Activated CD4-positive, alpha-beta T cell treated with anti-CD3 and anti-CD28 coated beads for 1 hour (primary cell): Measurements from ENCODE around the gene OSBP2.

ENCODE experiments used
- DNase-seq: peaks from one replicate; pipeline ENCODE4 v3.0.0-alpha.2; 2020

Gene OSBP2

DNA sequence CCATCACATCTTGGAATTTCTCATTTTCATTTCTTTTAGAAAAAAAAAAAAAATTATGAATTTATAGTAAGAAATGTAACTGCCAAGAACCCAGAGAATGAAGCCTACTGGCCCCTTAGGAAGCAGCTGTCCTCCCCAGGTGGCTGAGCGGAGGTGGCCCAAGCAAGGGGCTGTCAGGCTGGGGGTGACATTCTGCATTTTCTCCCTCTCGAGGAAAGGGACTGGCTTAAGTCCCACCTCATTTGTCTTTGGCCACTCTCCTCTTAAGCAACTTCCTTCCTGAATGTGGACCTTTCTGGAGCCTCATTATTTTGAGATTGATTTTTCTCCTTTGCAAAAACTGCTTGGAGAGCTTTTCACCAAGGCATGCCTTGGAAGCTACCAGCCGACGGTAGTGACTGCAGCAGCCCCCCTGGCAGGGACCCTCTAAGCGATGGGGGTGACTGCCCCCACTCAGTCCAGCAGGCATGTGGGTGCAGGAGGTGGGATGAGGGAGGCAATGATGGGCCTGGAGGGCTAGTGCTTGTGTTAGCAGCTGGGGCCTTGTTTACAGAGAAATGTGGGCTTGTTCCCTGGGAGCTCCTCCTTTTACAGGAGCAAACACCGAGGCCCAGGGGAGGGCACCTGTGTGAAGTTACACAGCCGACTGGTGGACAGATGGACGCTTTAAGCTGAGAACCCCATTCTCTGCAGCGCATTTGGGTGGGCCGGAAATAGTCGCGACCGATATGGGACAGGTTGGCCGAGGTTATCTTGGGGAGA lies 162.2 kb downstream of the OSBP2 start:
- DNase-seq: no peak

DNA sequence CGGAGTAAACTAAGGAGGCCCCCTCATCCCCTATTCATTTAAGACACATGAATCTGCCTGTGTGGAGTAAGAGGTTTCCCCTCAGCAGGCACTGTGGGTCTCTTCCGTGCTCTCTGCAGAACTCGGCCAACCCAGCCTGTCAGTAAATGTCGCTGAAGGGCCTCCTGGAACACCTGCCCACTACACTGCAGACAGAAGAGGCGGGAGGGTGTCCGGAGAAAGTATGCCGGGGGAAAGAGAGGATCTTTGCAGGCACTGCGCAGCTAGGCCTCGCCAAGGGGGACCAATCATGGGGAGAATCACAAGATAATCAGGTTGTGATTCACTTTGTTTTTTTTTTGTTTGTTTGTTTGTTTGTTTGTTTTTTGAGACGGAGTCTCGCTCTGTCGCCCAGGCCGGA lies 163.1 kb downstream of the OSBP2 start:
- no peak for DNase-seq

DNA sequence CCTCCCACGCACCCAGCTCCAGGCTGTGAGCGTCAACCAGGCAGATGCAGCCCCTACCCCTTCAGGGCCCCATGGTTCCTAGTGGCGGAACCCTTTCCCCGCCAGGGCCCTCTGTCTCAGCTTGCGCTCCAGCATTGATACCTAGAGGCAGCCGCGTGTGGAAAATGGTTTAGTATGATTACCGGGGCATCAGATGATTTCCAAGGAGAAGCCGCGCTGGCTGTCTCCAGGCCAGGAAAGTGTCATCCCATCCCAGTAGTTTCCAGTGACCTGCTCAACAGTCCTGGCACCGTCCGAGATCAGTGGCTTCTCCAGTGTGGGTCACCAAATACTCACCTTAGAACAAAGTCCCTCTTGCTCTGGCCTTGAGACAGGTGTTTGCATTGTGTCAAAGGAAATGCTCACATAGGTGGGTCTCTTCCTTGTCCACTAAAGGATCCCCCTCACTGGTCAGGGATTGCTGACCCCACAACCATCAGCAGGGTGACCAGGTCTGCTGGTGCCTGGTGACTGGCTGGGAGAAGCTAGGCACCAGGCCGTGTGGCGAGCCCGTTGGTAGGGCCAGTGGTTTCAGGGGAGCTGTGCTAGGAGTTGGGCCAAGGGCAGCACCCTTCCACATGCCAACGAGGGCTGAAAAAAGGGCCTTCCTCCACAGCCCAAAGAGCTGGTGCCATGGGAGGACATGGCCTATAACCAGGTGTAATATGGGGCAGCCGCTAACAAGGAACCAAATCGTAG lies 164.5 kb downstream of the OSBP2 start:
- no peak for DNase-seq

DNA sequence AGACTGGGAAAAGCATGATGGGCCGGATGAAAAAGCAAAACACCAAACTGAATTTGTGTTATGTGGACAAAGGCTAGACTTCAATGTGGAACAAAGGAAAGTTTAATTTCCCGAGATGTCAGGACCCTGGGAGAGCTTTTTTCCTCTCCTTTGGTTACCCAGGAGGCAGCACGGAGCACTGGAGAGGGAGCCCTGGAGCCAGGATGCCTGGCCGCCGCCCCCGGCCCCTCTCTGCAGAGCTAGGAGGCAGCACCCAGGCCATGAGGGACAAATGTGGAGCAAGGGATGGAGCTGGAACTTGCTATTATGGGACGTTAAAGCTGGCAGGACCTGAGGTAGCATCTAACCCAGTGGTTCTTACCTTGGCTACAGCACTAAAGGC lies 165.0 kb downstream of the OSBP2 start:
- no peak for DNase-seq

DNA sequence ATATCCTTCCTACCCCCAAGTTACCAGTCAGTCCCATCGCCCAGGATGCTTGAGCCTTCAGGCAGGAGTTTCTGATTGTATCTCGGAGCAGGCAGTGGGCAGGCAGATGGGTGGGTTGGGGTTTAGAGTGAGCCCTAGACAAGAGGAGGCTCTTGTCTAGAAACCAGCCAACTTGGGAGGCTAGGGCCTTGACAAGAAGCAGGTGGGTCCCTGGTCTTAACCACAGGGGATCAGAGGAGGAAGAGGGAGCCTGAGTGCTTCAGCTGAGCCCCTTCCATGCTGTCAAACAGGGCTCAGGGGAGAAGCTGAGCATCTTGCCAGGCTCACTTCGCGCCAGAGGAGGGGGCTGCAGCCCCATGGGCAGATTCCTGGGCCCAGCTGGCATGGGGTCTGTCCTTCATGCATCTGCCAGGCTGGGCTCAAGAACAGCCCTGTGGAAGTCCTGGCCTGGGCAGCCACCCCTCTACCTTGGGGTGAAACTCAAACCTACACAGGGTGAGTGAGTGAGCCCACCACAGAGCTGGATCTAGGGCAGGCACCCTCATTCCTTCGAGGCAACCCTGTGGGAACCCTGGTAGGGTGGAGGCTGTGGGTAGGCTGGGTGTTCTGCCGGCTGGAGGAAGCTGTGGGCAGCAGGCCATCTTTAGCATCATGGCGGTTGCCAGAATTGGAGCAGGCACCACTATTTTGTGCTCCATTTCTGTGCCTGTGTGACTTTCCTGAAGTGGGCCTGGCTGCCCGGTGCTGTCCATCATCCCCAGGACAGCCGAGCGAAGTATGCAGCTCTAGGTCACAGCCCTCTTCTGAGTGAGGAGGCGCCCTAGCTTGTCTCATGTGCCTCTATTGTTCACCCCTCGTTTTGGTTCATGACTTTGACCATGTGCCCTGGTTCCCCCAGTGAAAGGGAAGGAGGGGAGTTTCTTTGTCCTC lies 165.8 kb downstream of the OSBP2 start:
- DNase-seq: no peak

DNA sequence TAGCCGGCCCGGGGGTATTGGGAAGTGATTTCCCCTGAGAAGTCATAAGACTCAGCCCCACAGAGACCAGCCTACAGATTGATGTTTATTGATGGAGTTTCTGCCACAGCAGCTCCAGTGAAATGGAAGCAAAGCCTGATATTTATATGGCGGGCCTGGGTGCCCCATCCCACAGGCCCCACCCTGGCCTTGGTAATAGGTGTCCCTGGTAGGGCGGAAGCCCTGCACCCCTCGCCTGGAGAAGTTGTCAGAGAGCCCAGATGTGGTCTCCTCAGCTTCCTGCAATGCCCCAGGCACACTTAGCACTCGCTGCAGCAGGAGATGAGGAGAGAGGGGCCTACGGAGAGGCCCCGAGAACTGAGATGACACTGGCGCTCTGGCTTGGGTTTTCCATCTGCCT lies 166.5 kb downstream of the OSBP2 start:
- no peak for DNase-seq

DNA sequence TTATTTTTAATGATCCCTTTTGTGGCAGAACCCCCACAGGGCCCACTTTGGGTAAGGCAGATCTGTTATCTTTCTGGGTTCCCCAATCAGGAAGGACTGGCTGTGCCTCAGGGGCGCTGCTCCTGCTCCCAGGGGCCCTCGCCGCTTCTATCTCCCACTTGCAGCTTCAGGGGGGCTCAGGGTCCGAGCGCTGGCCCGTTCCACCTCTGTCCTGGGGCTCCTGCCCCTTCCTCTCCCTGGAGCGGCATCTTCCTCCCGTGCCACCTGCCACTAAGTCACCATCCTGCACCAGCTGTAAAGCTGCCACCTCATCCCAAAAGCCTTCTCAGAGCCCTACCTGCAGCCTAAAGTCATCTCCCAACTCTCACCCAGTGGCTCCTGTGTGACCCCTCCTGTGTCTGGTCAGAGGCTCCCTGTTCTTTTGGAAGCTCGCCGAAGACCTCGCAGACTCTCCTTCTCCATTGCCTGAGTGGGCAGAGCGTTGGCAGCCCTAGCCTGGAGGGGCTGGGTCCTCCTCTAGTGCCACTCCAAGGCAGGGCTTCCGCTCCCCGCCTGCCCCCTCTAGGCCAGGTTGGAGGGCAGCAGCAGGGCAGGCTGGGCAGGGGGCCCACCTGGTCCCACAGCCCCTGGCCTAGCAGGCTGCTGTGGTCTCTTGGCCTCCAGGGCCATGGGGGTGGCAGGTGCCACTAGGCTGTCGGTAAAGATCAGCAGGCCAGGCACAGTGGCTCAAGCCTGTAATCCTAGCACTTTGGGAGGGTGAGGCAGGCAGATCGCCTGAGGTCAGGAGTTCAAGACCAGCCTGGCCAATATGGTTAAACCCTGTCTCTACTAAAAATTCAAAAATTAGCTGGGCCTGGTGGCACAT lies 167.2 kb downstream of the OSBP2 start:
- DNase-seq: no peak

DNA sequence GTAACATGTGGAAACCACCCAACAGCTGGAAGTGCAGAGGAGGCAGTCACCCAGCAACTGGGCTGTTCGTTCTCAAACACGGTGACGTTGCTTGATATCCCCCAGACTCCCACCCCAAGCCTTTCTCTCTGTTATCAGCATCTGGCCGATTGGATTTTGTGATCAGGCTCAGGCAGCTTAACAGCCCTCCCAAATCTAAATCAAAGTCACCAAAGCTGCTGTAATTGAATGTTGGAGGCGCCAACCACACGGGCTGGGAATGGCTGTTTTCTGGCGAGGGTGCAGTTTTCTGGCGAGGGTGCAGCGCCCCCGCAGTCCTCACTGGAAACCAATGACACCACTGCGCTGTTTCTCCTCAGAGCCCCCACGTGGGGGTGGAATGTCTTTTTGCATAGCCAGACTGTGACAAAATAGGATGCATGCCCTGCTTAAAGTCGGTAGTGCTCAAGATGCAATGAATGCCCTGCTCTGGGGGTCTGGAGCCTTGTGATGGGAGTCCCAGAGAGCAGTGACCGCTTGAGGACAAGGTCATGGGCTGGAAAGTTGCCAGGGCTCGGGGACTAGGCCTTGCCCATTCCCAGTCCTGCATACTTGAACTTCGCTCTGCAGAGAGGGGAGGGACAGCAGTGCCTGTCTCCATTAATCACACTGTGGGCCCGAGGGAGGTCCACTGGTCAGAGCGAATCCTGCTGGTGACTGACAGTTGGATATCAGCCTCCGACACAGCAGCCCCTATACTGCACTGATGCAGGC lies 168.6 kb downstream of the OSBP2 start:
- DNase-seq: no peak

DNA sequence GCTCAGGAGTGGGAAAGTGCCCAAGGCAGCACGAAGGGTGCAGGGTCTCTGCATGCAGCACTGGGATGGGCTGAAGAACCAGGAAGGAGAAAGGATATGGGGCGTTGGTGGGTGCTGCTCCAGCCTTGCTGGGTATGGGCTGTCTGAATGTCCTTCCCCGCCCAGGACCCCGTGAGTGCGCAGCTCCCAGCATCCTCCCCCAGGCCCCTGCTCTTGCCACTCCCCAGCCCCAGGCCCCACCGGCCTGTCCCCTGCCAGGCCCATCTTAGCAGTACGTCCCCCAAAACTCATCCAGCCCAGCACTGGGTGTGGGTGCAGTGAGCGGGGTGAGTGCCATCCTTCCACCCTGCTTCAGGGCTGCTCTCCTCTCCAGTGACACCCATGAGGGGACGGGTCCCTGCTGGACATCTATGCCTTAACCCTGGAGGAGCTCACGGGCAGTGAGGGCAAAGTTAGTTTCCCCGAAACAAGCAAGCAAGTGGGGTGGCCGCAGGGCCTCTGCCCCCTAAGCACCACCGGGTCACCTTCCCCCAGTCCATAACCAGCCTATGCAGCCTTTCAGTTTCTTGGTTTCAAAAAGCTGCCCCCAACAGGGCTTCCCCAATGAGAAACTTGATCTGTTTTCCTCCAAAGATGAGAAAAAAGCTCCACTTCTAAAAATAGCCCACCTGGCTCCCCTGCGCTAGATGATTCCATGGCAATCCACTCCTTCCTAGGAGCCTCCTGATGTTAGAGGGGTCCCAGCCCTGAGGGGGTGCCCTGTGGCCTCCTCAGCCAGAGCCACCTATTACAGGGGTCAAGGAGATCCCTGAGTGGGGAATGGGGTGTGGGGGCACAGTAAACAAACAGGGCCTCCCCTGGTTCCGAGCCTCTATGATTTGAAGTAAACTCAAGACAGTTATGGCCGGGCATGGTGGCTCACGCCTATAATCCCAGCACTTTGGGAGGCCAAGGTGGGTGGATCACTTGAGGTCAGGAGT lies 170.1 kb downstream of the OSBP2 start:
- no peak for DNase-seq

DNA sequence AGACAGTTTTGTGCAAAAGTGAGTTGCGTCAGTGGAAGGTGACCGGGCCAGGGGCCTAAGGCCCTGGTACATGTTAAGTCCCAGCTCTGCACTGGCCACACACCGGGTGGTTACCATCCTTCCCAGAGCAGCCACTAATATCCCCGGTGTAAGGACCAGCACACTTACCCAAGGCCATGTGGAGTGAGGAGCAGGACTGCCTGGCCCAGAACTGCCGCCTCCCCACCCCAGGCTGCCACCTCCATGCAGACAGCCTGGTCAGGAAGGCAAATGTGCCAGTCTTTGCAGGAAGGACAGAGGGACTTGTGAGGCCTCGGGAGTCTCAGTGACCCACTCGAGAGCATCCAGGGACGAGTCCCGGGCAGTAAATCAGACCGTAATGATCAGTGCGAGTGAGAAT lies 171.0 kb downstream of the OSBP2 start:
- DNase-seq: no peak

DNA sequence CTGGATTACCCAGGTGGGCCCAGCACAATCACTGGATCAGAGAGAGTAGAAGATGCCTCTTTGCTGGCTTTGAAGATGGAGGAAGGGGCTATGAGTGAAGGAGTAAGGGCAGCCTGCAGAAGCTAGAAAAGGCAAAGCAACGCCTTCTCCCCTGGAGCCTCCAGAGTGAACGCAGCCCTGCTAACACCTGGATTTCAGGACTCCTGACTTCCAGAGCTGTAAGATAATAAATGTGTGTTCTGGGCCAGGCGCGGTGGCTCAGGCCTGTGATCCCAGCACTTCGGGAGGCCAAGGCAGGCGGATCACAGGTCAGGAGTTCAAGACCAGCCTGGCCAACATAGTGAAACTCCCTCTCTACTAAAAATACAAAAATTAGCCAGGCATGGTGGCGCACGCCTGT lies 171.5 kb downstream of the OSBP2 start:
- no peak for DNase-seq

DNA sequence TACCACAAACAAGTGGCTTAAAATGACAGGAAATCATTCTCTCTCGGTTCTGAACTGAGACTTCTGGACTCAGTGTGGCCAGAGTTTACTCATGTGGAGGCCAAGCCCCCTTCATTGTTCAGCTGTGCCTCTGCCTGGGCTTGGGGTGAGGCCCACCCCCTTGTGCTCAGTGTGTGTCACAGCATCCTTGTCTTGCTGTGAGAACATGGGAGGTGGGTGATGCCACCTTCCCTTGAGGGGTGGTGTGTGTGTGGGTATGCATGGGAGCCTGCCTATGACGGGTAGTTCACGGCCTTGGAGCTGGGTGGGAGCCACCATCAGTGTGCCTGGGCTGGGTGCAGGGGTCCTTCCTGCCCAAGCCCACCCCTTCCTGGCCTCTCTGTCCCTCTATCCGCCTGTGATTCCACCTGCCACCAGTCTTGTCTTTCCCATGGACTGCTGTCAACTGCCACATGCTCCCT lies 172.2 kb downstream of the OSBP2 start:
- DNase-seq: no peak

DNA sequence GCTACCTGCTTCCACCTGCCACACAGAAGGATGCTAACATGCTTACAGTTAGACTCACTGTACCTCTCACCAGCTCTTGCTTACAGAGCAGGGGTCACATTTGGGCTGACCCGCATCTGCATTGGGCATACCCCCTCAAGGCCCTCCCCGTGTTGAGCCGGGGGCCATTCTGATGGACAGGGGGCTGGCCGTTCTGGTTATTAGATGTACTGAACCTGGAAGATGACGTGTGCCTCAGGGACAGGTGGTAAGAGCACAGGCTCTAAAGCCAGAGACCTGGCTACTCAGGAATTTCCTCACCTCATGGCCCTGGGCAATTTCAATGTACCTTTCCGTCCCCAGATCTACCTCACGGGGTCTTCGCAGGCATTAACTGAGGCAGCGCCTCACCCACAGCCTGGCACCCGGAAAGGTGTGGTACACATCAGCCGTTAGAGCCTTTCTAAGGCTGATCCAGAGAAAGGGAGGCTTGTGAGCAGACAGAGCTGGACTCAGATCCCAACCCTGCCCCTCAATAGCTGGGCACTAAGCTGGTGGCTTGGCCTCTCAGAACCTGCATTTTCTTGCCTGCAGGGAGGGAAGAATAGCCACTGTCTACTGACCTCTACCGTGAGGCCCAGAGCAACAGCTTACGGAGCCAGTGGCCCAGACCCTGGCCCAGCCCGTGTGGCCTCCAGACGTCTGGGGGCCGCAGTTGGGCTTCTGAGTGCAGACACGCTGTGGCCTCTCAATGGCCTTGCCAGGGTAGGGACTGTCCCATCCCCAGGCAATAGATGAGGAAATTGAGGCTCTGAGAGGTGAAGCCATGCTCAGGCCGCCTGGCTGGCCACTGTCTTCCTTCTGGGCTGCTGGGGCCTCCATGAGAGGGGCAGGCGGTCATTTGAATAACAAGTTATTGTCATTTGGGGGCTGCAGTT lies 173.3 kb downstream of the OSBP2 start:
- DNase-seq: no peak

DNA sequence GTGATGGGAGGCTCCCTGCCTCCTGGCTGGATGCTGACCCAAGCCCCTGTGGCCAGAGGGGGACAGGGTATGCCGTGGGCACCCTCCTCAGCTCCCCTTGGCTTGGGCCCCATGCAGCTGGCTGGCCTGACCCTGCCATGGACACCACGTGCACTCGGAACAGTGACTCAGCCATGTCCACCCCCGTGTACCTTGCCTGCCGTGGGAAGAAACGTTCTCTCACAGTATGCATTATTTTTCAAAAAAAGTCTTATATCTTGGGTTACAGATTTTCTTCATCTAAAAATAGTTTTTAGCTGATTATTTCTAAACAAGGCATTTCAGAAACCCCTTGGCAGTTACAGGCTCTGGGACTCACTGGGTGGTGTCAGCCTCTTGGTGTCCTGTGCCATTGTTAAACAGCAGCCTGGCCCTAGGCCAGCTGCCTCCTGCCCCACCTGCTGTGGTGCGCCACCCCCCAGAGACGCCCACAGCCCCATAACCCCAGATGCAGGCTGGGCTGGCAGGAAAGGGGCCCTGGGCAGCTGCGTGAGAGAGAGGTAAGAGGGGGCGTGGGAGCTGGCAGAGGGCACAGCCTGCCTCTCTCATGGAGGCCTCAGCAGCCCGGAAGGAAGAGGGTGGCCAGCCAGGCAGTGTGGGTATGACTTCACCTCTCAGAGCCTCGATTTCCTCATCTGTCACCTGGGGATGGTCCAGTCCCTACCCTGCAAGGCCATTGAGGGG lies 174.2 kb downstream of the OSBP2 start:
- DNase-seq: no peak

DNA sequence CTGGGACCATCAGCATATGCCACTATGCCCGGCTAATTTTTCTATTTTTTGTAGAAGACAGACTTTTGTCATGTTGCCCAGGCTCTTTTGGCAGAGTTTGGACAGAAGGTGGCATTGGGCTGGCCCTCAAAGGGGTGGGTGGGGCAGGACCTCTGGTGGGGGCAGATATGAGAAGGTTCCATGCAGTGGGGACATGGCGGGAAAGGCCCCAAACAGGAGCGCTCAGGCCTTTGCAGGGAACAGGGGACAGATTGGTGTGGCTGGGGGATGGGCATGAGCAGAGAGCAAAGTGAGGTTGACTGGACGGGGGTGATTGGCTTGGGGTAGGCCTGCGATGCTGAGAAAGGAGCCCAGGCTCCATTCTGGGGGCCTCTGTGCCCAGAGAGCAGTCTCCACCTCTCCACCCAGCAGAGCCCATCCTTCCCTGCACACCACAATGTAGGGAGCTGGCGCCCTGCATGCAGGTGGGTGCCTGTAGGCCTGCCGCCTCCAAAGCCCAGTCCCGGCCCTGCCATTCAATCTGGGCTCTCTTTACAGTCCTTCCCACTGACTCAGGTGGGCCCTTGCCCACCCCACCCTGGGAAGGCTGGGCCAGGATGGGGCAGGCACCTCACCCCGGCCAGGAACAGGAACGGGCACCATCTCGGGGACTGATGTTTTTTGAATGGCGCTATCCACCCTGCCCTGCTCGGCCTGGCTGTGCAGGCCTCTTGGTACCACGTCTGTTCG lies 175.2 kb downstream of the OSBP2 start:
- DNase-seq: no peak

DNA sequence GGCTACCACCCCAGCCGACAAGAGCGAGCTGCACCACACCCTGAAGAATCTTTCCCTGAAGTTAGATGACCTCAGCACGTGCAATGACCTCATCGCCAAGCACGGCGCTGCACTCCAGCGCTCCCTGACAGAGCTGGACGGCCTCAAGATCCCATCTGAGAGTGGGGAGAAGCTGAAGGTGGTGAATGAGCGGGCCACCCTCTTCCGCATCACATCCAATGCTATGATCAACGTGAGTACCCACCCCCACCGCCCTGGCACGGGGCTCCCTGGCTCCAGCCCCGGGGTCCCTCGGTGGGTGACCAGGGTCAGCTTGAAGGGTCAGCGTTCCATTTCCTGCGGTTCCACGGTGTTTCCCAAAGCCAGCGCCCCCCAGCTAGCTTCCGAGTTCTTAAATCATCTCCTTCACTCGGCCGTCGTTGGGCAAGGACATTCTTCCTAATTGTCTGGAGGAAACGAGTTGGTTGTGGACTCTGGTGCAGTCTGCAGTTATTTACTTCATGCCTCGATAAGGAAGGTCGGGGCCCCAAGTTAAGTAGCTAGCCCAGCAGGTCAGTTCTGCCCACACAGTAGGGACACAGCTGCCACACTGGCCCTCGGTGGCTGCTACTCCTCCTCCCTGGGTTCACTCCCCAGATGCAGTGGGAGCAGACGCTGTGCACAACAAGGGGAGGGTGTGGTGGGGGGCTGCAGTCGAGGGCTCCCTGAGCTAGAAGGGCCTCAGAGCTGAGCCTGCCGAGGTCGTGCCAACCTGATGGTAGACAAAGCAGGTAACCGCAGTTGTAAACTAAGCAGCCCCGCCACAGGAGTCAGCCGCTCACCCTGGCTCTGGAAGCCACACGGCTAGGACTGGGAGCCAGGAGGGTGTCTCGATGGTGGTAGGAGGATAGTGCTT lies 176.0 kb downstream of the OSBP2 start:
- no peak for DNase-seq
